Keratinocyte (primary cell): ENCODE measurements around the gene CMTM7.

ENCODE experiments used
- EZH2 ChIP-seq: IDR thresholded peaks from one replicate; pipeline ENCODE4 v1.6.1; 2012; ENCODE audit warnings: inconsistent platforms, mild to moderate bottlenecking, low read length, moderate library complexity
- TF ChIP-seq, protein P1 (sequence below), 3 experiments: IDR thresholded peaks in 1 of 3; conservative IDR thresholded peaks in 1 of 3; optimal IDR thresholded peaks in 1 of 3; 2 replicates in 2 of 3; 3 replicates in 1 of 3; pipeline versions ENCODE3 to v1.5.1; 2011; ENCODE audit warnings: low read length in 3 of 3, mild to moderate bottlenecking in 3 of 3, moderate library complexity in 2 of 3, control low read depth in 1 of 3, inconsistent platforms in 1 of 3; ENCODE audit not compliant: insufficient read depth in 2 of 3; ENCODE audit errors: extremely low read depth in 1 of 3

DNA sequence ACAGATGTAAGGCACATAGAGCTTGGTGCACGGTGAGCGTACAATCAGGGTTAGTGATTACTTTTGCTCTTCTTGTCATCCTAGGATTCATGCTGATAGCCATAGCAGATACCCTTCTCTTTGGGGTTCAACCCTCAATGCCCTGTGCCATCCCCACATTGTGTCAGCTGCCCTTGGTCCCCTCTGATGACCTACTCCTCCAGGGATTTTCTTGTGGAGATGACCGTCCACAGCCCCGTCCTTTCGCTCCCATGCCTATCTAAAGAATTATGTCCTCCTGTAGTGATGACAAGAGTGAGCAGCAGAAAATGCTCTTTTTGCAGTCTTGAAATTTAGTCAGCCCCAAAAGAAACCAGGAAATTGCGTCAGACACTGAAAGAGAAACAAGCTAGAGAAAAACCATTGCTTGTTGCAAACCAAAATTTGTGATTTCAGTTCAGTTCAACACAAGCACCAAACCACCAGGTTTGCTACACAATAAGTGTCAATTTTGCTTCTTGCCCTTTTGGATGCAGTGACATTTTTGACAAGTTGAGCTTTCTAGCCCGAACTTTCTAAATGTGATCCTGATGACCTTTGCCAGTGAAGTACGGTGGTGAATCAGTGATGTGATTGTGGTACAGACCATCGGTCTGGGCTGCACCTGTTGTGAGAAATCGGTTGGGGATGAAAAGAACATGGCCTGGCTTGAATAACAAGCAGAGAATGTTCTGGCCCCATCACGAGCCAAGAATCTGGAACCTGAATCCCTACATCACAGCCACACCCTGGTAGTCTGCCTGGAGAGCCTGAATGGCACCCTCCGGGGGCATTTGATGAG is 41.3 kb downstream of the CMTM7 start:
- no peak for TF ChIP-seq EZH2
- TF ChIP-seq, protein P1, sequence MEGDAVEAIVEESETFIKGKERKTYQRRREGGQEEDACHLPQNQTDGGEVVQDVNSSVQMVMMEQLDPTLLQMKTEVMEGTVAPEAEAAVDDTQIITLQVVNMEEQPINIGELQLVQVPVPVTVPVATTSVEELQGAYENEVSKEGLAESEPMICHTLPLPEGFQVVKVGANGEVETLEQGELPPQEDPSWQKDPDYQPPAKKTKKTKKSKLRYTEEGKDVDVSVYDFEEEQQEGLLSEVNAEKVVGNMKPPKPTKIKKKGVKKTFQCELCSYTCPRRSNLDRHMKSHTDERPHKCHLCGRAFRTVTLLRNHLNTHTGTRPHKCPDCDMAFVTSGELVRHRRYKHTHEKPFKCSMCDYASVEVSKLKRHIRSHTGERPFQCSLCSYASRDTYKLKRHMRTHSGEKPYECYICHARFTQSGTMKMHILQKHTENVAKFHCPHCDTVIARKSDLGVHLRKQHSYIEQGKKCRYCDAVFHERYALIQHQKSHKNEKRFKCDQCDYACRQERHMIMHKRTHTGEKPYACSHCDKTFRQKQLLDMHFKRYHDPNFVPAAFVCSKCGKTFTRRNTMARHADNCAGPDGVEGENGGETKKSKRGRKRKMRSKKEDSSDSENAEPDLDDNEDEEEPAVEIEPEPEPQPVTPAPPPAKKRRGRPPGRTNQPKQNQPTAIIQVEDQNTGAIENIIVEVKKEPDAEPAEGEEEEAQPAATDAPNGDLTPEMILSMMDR (optimal IDR thresholded peaks at IDR 0.05 in 1 of 3, IDR thresholded peaks at IDR 0.05 in 1 of 3, conservative IDR thresholded peaks at IDR 0.05 in 1 of 3; ENCODE audit: extremely low read depth in 1 of 3, insufficient read depth in 2 of 3, low read length in 3 of 3) = no peak
